Mesothelial cell of epicardium (in vitro differentiated cells): Measurements from ENCODE around the gene SVIL. TPM values are rescaled to one million over a fixed set of nuclear protein-coding genes. Genes with fewer than 3 reads are reported as not detected.
"Not testable (repeated sequence)": the region's sequence is repeated elsewhere in the genome, so short reads cannot be mapped to it uniquely, and the experiment has no call there.

Experiments
- DNase-seq, 2 experiments: peaks; one replicate each; pipeline ENCODE4 v3.0.0; 2021; ENCODE audit warnings: low spot score in 2 of 2; ENCODE audit not compliant: unreplicated experiment in 2 of 2
- H3K27ac Mint-ChIP-seq: 2 replicates; pipeline ENCODE4 v1.8.0; 2021; ENCODE audit warnings: mixed read lengths
- H3K27me3 Mint-ChIP-seq: 2 replicates; pipeline ENCODE4 v1.8.0; 2021; ENCODE audit warnings: low read depth, mixed read lengths
- H3K36me3 Mint-ChIP-seq: 2 replicates; pipeline ENCODE4 v1.8.0; 2021; ENCODE audit warnings: mixed read lengths
- H3K4me1 Mint-ChIP-seq: 2 replicates; pipeline ENCODE4 v1.8.0; 2021; ENCODE audit warnings: mixed read lengths
- H3K4me3 Mint-ChIP-seq: 2 replicates; pipeline ENCODE4 v1.8.0; 2021; ENCODE audit warnings: mild to moderate bottlenecking, moderate library complexity, mixed read lengths
- H3K9me3 Mint-ChIP-seq: 2 replicates; pipeline ENCODE4 v1.8.0; 2021; ENCODE audit warnings: mixed read lengths
- CTCF ChIP-seq: fragments of 200-600 bp; sonication (generic); IDR thresholded peaks from one replicate; pipeline ENCODE4 v1.5.0; 2021; ENCODE audit warnings: antibody characterized with exemption; ENCODE audit not compliant: unreplicated experiment
- total RNA-seq: library from RNA; stranded (reverse); gene quantifications from 3 replicates; pipeline ENCODE4 v1.2.1, GENCODE V29; 2021

The SVIL gene
- total RNA-seq, 1 donor from 2014 or later, result 293 TPM

- no peaks in the 10 kb centered on the region for H3K9me3 Mint-ChIP-seq
- TF ChIP-seq CTCF, result no peak
- no peak overlapping the region for H3K27ac Mint-ChIP-seq
- no peaks in the 10 kb centered on the region for H3K27me3 Mint-ChIP-seq
- H3K36me3 Mint-ChIP-seq, result peaks cover 31% of the 10 kb centered on the region
- H3K4me1 Mint-ChIP-seq, result peaks cover 16% of the 10 kb centered on the region
- H3K4me3 Mint-ChIP-seq, result no peak overlapping the region
- DNase-seq, result no peak
These were observed 71.2 kb downstream of the SVIL start for GRCh38 chr10:29563420-29564035.

GRCh38 chr10:29563006-29563405 lies 71.8 kb downstream of the SVIL start:
- peaks cover 14% of the 10 kb centered on the region for H3K4me1 Mint-ChIP-seq
- H3K9me3 Mint-ChIP-seq, H3K4me3 Mint-ChIP-seq, H3K27ac Mint-ChIP-seq, H3K27me3 Mint-ChIP-seq, DNase-seq: not testable (repeated sequence)
- H3K36me3 Mint-ChIP-seq, result peaks cover 28% of the 10 kb centered on the region

- Mint-ChIP-seq H3K27me3 (no peaks in the 10 kb centered on the region), H3K36me3 (peaks cover 24% of the 10 kb centered on the region), H3K4me3 (no peak overlapping the region), H3K4me1 (peaks cover 13% of the 10 kb centered on the region), H3K27ac (peak overlapping the region; percentile 7), H3K9me3 (no peaks in the 10 kb centered on the region)
- no peak for TF ChIP-seq CTCF
- DNase-seq, result no peak
These were observed 74.8 kb downstream of the SVIL start for GRCh38 chr10:29559996-29560395.

- DNase-seq, result no peak
These were observed 77.1 kb downstream of the SVIL start for GRCh38 chr10:29557665-29558064.

GRCh38 chr10:29555746-29556481 lies 78.9 kb downstream of the SVIL start:
- no peak for TF ChIP-seq CTCF
- H3K27me3 Mint-ChIP-seq, result no peaks in the 10 kb centered on the region
- no peak for DNase-seq
- H3K4me1 Mint-ChIP-seq, result peaks cover 13% of the 10 kb centered on the region
- H3K27ac Mint-ChIP-seq, result peak overlapping the region; percentile 25
- no peak overlapping the region for H3K4me3 Mint-ChIP-seq
- peaks cover 21% of the 10 kb centered on the region for H3K36me3 Mint-ChIP-seq
- H3K9me3 Mint-ChIP-seq, result no peaks in the 10 kb centered on the region

More at GRCh38 chr10:29557665-29558064, 77.1 kb downstream of the SVIL start:
- Mint-ChIP-seq H3K27ac (no peak overlapping the region), H3K36me3 (peaks cover 23% of the 10 kb centered on the region), H3K4me3 (no peak overlapping the region), H3K9me3 (no peaks in the 10 kb centered on the region), H3K4me1 (peaks cover 13% of the 10 kb centered on the region), H3K27me3 (no peaks in the 10 kb centered on the region)
- TF ChIP-seq CTCF, result no peak

DNA sequence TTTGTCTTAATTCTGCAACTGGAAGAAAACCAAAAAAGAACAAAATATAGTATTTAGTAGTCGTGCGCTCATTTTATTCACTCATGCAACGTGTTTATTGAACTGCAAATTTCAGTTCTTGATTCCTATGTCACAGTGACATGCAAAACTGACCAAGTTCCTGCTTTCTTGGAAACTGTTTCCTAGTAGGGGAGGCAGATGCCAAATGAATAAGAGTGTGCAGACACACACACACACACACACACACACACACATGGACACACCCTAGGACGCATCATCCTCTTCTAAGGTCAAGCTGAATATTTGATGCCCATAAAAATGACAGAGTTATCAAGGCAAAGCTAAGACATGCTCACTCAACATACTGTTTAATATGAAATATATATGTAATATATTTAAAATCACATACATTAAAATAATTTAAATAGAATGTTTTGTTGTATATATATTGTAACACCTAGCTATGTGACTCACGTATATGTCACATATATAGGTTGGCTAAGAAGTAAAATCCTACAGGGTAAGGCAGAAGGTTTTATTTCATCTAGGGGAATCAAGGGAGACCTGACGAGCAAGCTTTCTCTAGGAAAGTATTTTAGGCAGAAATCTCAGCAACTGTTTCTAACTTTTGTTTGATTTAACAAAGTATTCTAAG lies 79.6 kb downstream of the SVIL start:
- DNase-seq, result no peak
- no peaks in the 10 kb centered on the region for H3K9me3 Mint-ChIP-seq
- no peaks in the 10 kb centered on the region for H3K27me3 Mint-ChIP-seq
- peak overlapping the region; percentile 12 for H3K27ac Mint-ChIP-seq
- peaks cover 26% of the 10 kb centered on the region for H3K36me3 Mint-ChIP-seq
- no peak for TF ChIP-seq CTCF
- H3K4me3 Mint-ChIP-seq, result no peak overlapping the region
- peaks cover 13% of the 10 kb centered on the region for H3K4me1 Mint-ChIP-seq
